MM.1S (cell line): ENCODE measurements around the gene CHCHD6.

Experiments used
- DNase-seq: peaks from one replicate; pipeline ENCODE4 v3.0.0-alpha.2; 2015
- H2AFZ ChIP-seq: fragments of 300-600 bp; sonication (generic); 2 replicates; pipeline ENCODE4 v1.6.0; 2016; ENCODE audit warnings: antibody characterized with exemption, low read length
- H3F3A ChIP-seq: fragments of 300-600 bp; sonication (generic); 2 replicates; pipeline ENCODE4 v1.6.1; 2016; ENCODE audit warnings: mild to moderate bottlenecking, antibody characterized with exemption, low read length, moderate library complexity, mixed read lengths; ENCODE audit not compliant: insufficient read depth
- H3K27ac ChIP-seq: fragments of 300-600 bp; sonication (generic); 2 replicates; pipeline ENCODE4 v1.5.1; 2016; ENCODE audit warnings: mild to moderate bottlenecking, low read length
- H3K27me3 ChIP-seq: fragments of 300-600 bp; sonication (generic); replicated peaks from 2 replicates; pipeline ENCODE4 v1.6.0; 2016; ENCODE audit warnings: low read length; ENCODE audit not compliant: insufficient read depth
- H3K36me3 ChIP-seq: fragments of 300-600 bp; sonication (generic); replicated peaks from 2 replicates; pipeline ENCODE4 v1.6.1; 2016; ENCODE audit warnings: mild to moderate bottlenecking, low read length, mixed read lengths; ENCODE audit not compliant: insufficient read depth
- H3K4me1 ChIP-seq: fragments of 300-600 bp; sonication (generic); 2 replicates; pipeline ENCODE4 v1.6.1; 2016; ENCODE audit warnings: low read length, mixed read lengths
- H3K4me2 ChIP-seq: fragments of 300-600 bp; sonication (generic); 2 replicates; pipeline ENCODE4 v1.6.0; 2016; ENCODE audit warnings: low read depth, low read length
- H3K4me3 ChIP-seq: fragments of 300-600 bp; sonication (generic); 2 replicates; pipeline ENCODE4 v1.5.1; 2016; ENCODE audit warnings: low read length, mixed read lengths
- H3K79me2 ChIP-seq: fragments of 300-600 bp; sonication (generic); 2 replicates; pipeline ENCODE4 v1.6.1; 2016; ENCODE audit warnings: mixed run types, low read length, mixed read lengths
- H3K9ac ChIP-seq: fragments of 300-600 bp; sonication (generic); 2 replicates; pipeline ENCODE4 v1.6.1; 2016; ENCODE audit warnings: low read length, mixed read lengths
- H3K9me2 ChIP-seq: fragments of 300-600 bp; sonication (generic); replicated peaks from 2 replicates; pipeline ENCODE4 v1.6.1; 2016; ENCODE audit warnings: mild to moderate bottlenecking, low read length, mixed read lengths; ENCODE audit not compliant: insufficient read depth
- H3K9me3 ChIP-seq: fragments of 300-600 bp; sonication (generic); replicated peaks from 2 replicates; pipeline ENCODE4 v1.6.1; 2016; ENCODE audit warnings: mild to moderate bottlenecking, low read length, mixed read lengths; ENCODE audit not compliant: insufficient read depth
- H4K20me1 ChIP-seq: fragments of 300-600 bp; sonication (generic); 2 replicates; pipeline ENCODE4 v1.6.1; 2016; ENCODE audit warnings: mild to moderate bottlenecking, low read length, moderate library complexity, mixed read lengths; ENCODE audit not compliant: insufficient read depth
- EZH2 ChIP-seq: fragments of 300-600 bp; sonication (generic); optimal IDR thresholded peaks from 2 replicates; pipeline ENCODE3; 2017; ENCODE audit warnings: low read depth, mild to moderate bottlenecking, antibody characterized with exemption, low read length, mixed read lengths
- EZH2phosphoT487 ChIP-seq: fragments of 300-600 bp; sonication (generic); IDR thresholded peaks from 2 replicates; pipeline ENCODE4 v1.6.1; 2018; ENCODE audit warnings: antibody characterized with exemption, low read length
- TF ChIP-seq, protein P1 (sequence below): fragments of 300-600 bp; sonication (generic); IDR thresholded peaks from 2 replicates; pipeline ENCODE4 v1.5.1; 2016; ENCODE audit warnings: antibody characterized with exemption, low read length, mixed read lengths

Gene CHCHD6

DNA sequence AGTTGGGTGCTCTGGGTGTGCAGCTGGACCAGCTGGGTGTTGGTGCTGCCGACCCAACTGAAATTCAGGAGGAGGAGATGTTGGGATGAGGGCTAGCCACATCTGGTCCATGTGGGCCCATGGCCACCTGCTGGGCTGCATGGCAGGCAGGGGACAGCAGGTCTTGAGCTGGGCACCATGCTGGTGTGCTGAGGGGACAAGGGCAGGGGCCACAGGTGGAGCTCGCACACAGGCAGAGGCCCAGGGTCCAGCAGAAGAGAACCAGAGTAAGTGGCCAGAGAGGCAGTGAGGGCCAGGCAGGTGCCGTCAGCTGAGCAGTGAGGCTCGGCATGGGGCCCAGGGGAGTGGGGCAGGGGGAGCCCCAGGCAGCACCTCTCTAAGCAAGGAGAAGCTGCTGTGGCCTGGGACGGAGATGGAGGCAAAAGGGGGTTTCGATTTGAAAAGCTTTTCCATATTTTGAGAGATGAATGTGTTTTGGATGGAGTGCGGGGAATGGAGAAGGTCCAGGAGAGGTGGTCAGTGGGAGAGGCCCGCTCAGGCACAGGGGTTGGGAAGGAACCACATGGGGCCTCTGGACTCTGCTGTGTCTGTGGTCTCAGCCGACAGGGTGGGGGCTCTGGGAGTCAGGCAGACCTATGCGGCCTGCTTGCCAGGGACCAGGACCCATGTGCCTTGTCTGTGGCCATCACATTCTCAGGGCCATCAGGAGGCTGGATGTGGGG is 248.4 kb downstream of the CHCHD6 start:
- Histone ChIP-seq H3K36me3 (no peaks in the 10 kb centered on the region), H3K9me3 (no peaks in the 10 kb centered on the region), H3K4me1 (no peaks in the 10 kb centered on the region), H3K27me3 (no peaks in the 10 kb centered on the region), H3K9me2 (no peaks in the 10 kb centered on the region), H3K79me2 (no peaks in the 10 kb centered on the region), H3K4me3 (no peak overlapping the region), H3F3A (no peaks in the 10 kb centered on the region), H4K20me1 (no peaks in the 10 kb centered on the region), H3K4me2 (no peak overlapping the region), H2AFZ (no peak overlapping the region), H3K9ac (no peak overlapping the region), H3K27ac (no peak overlapping the region)
- no peak for TF ChIP-seq EZH2
- TF ChIP-seq, protein P1, sequence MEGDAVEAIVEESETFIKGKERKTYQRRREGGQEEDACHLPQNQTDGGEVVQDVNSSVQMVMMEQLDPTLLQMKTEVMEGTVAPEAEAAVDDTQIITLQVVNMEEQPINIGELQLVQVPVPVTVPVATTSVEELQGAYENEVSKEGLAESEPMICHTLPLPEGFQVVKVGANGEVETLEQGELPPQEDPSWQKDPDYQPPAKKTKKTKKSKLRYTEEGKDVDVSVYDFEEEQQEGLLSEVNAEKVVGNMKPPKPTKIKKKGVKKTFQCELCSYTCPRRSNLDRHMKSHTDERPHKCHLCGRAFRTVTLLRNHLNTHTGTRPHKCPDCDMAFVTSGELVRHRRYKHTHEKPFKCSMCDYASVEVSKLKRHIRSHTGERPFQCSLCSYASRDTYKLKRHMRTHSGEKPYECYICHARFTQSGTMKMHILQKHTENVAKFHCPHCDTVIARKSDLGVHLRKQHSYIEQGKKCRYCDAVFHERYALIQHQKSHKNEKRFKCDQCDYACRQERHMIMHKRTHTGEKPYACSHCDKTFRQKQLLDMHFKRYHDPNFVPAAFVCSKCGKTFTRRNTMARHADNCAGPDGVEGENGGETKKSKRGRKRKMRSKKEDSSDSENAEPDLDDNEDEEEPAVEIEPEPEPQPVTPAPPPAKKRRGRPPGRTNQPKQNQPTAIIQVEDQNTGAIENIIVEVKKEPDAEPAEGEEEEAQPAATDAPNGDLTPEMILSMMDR, result no peak
- no peak for TF ChIP-seq EZH2phosphoT487
- DNase-seq, result no peak

- no peaks in the 10 kb centered on the region for H3K36me3 ChIP-seq
- no peaks in the 10 kb centered on the region for H3K79me2 ChIP-seq
- no peaks in the 10 kb centered on the region for H3K9me2 ChIP-seq
- TF ChIP-seq, protein P1, result no peak
- TF ChIP-seq EZH2phosphoT487, result no peak
- no peak for TF ChIP-seq EZH2
- H3K27me3 ChIP-seq, result no peaks in the 10 kb centered on the region
- no peak for DNase-seq
- H3K27ac ChIP-seq, result no peak overlapping the region
- H3F3A ChIP-seq, result no peaks in the 10 kb centered on the region
- H3K9me3 ChIP-seq, result no peaks in the 10 kb centered on the region
- no peaks in the 10 kb centered on the region for H3K4me1 ChIP-seq
- no peak overlapping the region for H3K9ac ChIP-seq
- H2AFZ ChIP-seq, result no peak overlapping the region
- no peak overlapping the region for H3K4me2 ChIP-seq
- no peak overlapping the region for H3K4me3 ChIP-seq
- H4K20me1 ChIP-seq, result no peaks in the 10 kb centered on the region
Measured at GRCh38 chr3:126952983-126953660, 249.1 kb downstream of the CHCHD6 start.

DNA sequence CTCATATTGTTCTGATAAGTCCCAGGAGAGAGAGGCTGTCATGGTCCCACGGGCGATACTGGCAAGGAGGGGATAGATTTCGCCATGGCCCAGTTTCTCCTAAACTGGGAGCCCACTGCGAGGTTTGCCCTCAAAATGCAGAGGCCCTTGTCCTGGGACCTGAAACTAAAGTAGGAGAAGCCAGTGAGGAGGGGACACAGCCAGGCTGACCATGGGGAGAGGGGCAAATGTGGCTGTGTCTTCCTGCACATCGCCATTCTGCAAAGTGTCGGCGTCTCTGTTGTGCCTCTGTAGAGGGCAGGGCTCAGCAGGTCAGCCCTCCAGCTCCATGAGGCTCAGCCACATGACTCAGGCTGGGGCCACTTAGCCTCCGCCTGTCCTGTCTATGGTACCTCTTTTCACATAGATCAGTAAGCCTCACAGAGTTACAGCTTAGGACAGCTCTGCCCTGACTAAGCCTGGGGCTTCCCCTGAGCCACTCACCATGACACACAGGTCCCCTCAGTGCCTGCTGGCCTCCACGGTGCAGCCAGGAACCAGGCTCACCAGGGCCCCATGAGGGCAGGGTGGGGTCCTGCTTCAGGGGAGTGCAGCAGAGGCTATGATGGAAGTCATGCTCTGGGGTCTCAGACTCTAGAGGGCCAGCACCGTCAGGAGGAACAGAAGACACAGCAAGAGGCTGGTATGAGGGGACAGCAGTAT is 250.3 kb downstream of the CHCHD6 start:
- no peak for DNase-seq
- Histone ChIP-seq H3K79me2 (no peaks in the 10 kb centered on the region), H3K9me2 (no peaks in the 10 kb centered on the region), H3K36me3 (no peaks in the 10 kb centered on the region), H3K4me2 (no peak overlapping the region), H3F3A (no peaks in the 10 kb centered on the region), H4K20me1 (no peaks in the 10 kb centered on the region), H3K9me3 (no peaks in the 10 kb centered on the region), H3K4me1 (no peaks in the 10 kb centered on the region), H3K4me3 (no peak overlapping the region), H3K27me3 (no peaks in the 10 kb centered on the region), H3K9ac (no peak overlapping the region), H2AFZ (no peak overlapping the region), H3K27ac (no peak overlapping the region)
- TF ChIP-seq EZH2 (no peak), EZH2phosphoT487 (no peak)
- TF ChIP-seq, protein P1, result no peak
